Skeletal muscle satellite cell (primary cell): ENCODE measurements around the gene PUS1.

Source experiments
- H3K27me3 ChIP-seq: 2 replicates; pipeline ENCODE4 v1.7.0; 2013; ENCODE audit warnings: low read length; ENCODE audit not compliant: control insufficient read depth, insufficient read depth
- H3K36me3 ChIP-seq: 2 replicates; pipeline ENCODE4 v1.7.0; 2013; ENCODE audit warnings: mild to moderate bottlenecking, control low read depth, low read length; ENCODE audit not compliant: insufficient read depth
- H3K4me1 ChIP-seq: 2 replicates; pipeline ENCODE4 v1.7.0; 2013; ENCODE audit warnings: low read length; ENCODE audit not compliant: control insufficient read depth, insufficient read depth
- H3K4me2 ChIP-seq: 2 replicates; pipeline ENCODE4 v1.7.0; 2013; ENCODE audit warnings: mild to moderate bottlenecking, low read length
- H3K4me3 ChIP-seq: 2 replicates; pipeline ENCODE4 v1.7.0; 2013; ENCODE audit warnings: low read length
- H3K9ac ChIP-seq: 2 replicates; pipeline ENCODE4 v1.7.0; 2013; ENCODE audit warnings: mild to moderate bottlenecking, low read depth, low read length, moderate library complexity
- H3K9me3 ChIP-seq: replicated peaks from 2 replicates; pipeline ENCODE4 v1.7.0; 2013; ENCODE audit warnings: mild to moderate bottlenecking, control low read depth, low read length

PUS1 gene

DNA sequence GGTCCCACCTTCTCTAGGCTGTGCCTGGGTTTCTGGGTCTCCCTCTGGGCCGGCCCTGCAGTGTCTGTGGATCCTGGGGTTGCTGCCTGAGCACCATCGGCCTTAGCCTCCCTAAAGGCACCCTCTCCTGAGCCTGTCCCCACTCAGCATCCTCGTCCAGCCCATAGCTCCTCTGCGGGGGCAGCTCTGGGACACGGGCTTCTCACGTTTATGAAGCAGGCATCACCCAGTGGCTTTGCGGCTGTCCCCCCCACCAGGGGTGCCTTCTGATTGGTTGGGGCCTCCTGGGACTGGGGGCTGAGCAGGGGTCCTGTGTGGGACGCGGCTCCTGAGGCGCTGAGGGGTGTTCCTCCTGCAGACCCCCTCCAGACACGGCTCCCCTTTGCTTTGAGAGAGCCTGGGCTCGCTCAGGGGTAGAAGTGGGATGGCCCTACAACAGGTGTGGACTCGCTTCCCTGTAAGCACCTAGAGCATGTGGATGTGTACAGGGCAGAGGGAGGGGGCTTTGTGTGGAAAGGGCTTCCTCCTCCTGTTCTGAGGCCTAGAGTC lies 23.9 kb upstream of the PUS1 start:
- H3K4me3 ChIP-seq, result no peak overlapping the region
- H3K4me1 ChIP-seq, result no peaks in the 10 kb centered on the region
- H3K4me2 ChIP-seq, result no peak overlapping the region
- H3K9me3 ChIP-seq, result no peaks in the 10 kb centered on the region
- peaks cover 5% of the 10 kb centered on the region for H3K36me3 ChIP-seq
- H3K27me3 ChIP-seq, result no peaks in the 10 kb centered on the region
- H3K9ac ChIP-seq, result no peak overlapping the region

DNA sequence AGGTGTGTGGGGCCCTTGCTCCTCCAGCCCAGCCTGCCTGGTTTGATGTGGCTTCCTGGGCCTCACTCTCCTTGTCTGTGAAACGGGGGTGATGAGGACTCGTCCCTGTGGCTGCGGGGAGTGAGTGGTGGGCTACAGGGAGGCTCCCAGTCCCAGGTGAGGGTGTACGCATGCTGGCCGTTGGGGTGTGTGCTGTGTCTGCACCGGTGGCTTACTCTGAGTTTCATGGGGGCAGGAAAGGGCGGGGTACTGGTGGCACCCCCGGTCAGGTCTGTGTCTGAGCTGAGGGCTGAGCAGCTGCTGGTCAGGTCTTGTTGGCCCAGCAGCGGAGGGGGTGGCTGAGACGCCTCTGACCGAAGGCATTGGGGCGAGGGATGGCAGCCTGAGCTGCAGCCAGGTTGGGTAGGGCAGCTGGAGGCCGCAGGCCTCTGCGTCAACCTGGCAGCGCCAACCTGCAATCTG lies 23.4 kb upstream of the PUS1 start:
- Histone ChIP-seq H3K27me3 (no peaks in the 10 kb centered on the region), H3K4me3 (no peak overlapping the region), H3K4me2 (no peak overlapping the region), H3K9me3 (no peaks in the 10 kb centered on the region), H3K9ac (no peak overlapping the region), H3K36me3 (peaks cover 5% of the 10 kb centered on the region), H3K4me1 (no peaks in the 10 kb centered on the region)

DNA sequence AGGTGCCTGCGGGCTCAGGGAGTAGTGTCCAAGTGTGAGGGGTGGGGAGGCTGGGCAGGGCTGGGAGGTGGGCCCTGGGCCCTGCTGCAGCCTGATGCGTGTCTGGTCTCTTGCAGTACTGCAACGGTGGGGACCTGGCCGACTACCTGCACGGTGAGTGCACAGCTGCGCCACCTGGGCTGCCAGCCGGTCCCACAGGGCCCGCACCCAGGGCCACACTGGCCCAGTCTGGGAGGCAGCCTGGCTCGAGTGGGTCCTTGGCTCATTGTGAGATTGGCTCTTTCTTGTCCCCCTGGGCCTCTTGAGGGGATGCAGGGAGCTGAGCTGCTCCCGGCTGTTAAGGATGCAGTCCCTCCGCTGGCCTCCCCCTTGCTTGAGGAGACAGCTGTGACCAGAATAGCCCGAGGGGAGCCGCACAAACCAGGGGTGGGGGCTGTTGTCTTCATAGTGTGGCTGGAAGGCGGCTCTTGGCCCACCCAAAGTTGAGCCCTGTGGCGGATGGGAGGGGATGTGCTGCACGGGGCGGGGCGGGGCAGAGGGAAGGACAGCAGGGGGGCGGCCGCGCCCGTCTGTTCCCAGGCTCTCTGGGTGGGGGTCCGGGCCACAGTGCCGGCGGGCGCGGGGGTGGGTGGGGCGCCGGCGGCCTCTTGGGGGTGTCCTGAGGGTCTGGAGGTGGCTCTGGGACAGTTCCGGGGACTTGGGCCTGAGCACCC lies 21.5 kb upstream of the PUS1 start:
- no peak overlapping the region for H3K4me3 ChIP-seq
- no peaks in the 10 kb centered on the region for H3K9me3 ChIP-seq
- peaks cover 16% of the 10 kb centered on the region for H3K36me3 ChIP-seq
- no peak overlapping the region for H3K4me2 ChIP-seq
- no peak overlapping the region for H3K9ac ChIP-seq
- H3K27me3 ChIP-seq, result no peaks in the 10 kb centered on the region
- H3K4me1 ChIP-seq, result peaks cover 6% of the 10 kb centered on the region

DNA sequence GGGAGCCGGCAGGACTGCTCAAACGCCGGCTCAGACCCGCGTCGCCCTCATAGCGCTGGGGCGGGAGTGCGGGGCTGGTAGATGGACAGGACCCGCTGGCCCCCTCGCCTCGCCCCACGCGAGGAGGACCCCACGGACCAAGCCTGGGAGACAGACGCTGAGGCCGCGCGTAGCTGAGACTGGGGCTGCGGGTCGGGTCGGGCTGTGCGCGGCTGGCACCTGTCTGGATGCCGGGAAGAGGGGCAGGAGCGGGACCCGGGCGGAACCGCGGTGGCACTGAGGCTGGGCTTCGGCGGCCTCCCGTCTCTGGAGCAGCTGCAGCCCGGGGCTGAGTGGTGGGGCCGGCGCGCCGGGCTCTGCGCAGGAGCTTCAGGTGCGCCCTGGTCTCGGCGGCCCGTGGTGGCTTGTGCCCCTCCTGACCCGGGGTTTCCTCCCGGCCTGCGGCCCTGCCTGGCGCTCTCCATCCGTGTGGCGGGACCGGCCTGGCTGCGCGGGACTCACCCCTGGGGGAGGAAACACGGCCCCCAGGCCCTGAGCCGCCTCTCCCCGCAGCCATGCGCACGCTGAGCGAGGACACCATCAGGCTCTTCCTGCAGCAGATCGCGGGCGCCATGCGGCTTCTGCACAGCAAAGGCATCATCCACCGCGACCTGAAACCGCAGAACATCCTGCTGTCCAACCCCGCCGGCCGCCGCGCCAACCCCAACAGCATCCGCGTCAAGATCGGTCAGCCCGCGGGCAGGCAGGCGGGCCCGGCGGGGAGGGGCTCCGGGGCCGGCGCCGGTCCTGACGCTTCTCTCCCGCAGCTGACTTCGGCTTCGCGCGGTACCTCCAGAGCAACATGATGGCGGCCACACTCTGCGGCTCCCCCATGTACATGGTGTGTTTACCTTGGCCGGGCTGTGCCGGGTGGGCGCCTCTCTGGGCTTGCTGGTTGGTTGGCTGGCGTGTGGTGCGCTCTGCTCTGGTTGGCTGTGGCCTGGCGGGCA lies 20.7 kb upstream of the PUS1 start:
- H3K4me2 ChIP-seq, result no peak overlapping the region
- peaks cover 12% of the 10 kb centered on the region for H3K4me1 ChIP-seq
- no peaks in the 10 kb centered on the region for H3K9me3 ChIP-seq
- peaks cover 16% of the 10 kb centered on the region for H3K36me3 ChIP-seq
- H3K4me3 ChIP-seq, result no peak overlapping the region
- no peak overlapping the region for H3K9ac ChIP-seq
- H3K27me3 ChIP-seq, result no peaks in the 10 kb centered on the region

DNA sequence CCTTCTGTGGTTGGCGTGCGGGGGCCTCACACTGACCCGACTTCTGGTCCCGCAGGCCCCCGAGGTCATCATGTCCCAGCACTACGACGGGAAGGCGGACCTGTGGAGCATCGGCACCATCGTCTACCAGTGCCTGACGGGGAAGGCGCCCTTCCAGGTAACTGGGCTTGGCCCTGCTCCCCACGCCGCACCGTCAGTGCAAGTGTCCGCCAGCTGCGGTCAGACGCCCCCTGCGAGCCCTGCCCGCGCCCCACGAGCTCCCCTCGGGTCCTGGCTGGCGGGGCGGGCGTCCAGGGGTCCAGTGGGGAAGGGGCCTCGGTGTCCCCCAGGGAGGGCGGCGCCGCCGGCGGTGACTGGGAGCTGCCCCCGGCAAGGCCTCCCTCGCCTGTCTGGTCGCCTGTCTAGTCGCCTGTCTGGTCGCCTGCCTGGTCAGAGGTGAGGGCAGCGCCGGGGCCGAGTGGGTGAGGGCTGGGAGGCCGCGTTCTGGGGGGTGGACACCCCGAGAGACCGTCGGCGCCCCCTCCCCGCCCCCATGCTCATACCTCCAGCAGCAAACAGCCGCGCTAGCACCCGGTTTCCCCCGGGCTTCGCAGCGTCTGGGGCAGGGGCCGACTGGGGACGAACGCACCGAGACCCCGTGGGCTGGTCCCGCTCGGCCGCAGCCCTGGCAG lies 19.9 kb upstream of the PUS1 start:
- no peak overlapping the region for H3K4me2 ChIP-seq
- no peak overlapping the region for H3K9ac ChIP-seq
- H3K4me1 ChIP-seq, result peaks cover 12% of the 10 kb centered on the region
- peaks cover 20% of the 10 kb centered on the region for H3K36me3 ChIP-seq
- H3K27me3 ChIP-seq, result no peaks in the 10 kb centered on the region
- H3K4me3 ChIP-seq, result no peak overlapping the region
- H3K9me3 ChIP-seq, result no peaks in the 10 kb centered on the region

DNA sequence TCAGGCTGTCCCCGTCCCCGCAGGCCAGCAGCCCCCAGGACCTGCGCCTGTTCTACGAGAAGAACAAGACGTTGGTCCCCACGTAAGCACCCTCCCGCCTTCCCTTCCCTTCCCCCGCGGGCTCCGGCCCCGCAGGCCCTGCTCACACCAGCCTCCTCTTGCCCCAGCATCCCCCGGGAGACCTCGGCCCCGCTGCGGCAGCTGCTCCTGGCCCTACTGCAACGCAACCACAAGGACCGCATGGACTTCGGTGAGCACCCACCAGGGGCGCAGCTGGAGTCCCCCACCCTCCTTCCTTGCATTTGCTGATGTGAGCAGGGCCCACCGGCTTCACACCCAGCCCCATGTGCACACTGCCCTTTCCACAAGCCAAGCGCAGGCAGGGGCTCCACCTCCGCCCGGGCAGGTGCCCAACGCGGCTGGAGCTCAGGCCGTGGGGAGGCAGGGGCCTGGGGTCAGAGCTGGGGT lies 19.3 kb upstream of the PUS1 start:
- Histone ChIP-seq H3K9ac (no peak overlapping the region), H3K36me3 (peaks cover 26% of the 10 kb centered on the region)

DNA sequence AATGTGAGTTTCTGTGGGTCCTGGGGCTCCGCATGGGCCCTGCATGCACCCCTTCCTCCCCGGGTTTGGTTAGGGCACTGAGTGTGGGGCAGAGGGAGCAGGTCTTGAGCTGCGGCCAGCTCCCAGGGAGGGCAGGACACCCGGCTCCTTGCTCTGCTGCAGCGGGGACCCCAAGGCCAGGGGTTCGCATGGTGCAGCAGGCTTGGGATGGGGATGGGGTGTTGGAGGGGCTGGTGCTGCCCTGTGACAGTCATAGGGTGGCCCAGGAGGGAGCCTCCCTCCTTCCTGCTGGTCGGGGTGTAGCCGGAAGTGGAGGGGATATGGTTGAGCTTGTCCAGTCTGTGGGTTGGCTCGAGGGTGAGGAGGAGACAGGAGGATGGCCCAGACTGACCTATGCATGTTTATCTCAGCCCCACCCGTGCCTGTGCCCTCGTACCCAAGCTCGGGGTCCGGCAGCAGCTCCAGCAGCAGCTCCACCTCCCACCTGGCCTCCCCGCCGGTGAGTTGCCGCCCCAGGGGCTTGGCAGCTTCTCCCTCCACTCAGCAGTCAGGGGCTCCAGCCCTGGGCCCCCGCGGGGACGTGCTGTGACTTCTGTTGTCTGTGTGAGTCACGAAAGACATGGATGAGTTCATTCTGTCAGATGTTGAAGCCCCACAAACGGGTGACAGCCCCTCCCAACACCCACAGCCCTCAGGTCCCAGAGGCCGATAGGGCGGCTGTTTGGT lies 18.6 kb upstream of the PUS1 start:
- Histone ChIP-seq H3K27me3 (no peaks in the 10 kb centered on the region), H3K4me1 (peaks cover 12% of the 10 kb centered on the region), H3K9ac (no peak overlapping the region), H3K4me2 (no peak overlapping the region), H3K9me3 (no peaks in the 10 kb centered on the region), H3K36me3 (peaks cover 33% of the 10 kb centered on the region), H3K4me3 (no peak overlapping the region)

More for the DNA sequence above, 19.3 kb upstream of the PUS1 start:
- H3K4me2 ChIP-seq, result no peak overlapping the region
- H3K4me1 ChIP-seq, result peaks cover 12% of the 10 kb centered on the region
- no peaks in the 10 kb centered on the region for H3K27me3 ChIP-seq
- no peaks in the 10 kb centered on the region for H3K9me3 ChIP-seq
- H3K4me3 ChIP-seq, result no peak overlapping the region

DNA sequence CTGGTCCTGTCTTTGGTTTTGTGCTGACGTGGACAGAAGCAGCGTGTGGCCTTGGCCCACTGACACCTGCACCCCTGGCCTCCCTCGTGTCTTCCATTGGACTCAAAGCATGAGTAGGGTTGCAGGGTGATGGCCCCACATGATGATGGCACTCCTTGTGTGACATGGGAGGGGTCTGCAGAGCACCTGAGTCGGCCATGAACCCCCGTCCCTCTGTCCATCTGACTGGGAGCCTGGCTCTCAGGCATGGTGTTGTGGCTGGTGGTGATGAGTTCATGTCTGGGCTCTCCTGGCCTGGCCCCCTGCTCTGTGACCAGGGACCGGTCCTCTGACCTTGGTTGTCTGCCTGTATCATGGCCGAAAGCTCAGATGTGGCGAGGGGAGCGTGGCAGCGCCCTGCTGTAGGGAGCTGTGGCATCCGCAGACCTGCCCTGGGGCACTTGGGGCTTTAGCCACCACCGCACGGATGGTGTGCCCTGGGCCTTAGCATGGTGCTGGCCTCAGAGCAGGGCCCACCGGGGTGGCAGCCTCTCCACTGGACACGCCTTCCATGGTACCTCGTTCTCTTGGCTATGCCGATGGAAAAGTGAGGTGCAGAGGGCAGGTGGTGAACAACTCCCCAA lies 17.9 kb upstream of the PUS1 start:
- peaks cover 12% of the 10 kb centered on the region for H3K4me1 ChIP-seq
- no peaks in the 10 kb centered on the region for H3K9me3 ChIP-seq
- no peaks in the 10 kb centered on the region for H3K27me3 ChIP-seq
- peaks cover 40% of the 10 kb centered on the region for H3K36me3 ChIP-seq
- no peak overlapping the region for H3K4me2 ChIP-seq
- no peak overlapping the region for H3K4me3 ChIP-seq
- no peak overlapping the region for H3K9ac ChIP-seq

DNA sequence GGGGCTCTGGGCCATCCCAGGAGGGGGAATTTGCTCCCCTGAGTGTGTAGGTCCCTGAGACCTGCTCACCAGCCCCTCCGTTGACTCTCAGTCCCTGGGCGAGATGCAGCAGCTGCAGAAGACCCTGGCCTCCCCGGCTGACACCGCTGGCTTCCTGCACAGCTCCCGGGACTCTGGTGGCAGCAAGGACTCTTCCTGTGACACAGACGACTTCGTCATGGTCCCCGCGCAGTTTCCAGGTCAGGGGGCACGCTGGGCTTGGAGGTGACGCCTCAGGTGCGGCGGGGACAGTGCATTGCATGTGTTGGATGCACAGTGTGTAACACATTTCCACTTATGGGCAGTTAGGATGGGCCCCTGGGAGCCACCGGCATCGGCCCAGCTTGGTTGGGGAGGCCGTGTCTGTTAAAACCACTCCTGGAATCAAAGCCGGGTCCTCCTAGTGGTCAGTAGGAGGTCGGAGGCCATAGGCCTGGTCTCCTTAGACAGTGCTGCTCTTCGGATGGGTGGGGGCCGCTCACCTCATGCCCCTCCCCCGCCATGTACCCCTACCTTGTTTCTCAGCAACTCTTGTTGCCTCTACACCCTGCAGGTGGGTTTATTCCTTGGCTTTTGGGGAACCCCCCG lies 17.1 kb upstream of the PUS1 start:
- Histone ChIP-seq H3K9ac (no peak overlapping the region), H3K36me3 (peaks cover 46% of the 10 kb centered on the region), H3K9me3 (no peaks in the 10 kb centered on the region), H3K4me2 (peak overlapping the region; percentile 53), H3K4me3 (no peak overlapping the region), H3K4me1 (peaks cover 12% of the 10 kb centered on the region), H3K27me3 (no peaks in the 10 kb centered on the region)
